GM12873 (cell line): ENCODE data around the gene CHAF1A.

Source experiments
- TF ChIP-seq, protein P1 (sequence below): IDR thresholded peaks from 2 replicates; pipeline ENCODE4 v1.5.1; 2012; ENCODE audit warnings: low read depth, mild to moderate bottlenecking, moderate library complexity, low read length, control low read depth; ENCODE audit not compliant: insufficient read depth; ENCODE audit errors: missing control alignments

CHAF1A gene

DNA sequence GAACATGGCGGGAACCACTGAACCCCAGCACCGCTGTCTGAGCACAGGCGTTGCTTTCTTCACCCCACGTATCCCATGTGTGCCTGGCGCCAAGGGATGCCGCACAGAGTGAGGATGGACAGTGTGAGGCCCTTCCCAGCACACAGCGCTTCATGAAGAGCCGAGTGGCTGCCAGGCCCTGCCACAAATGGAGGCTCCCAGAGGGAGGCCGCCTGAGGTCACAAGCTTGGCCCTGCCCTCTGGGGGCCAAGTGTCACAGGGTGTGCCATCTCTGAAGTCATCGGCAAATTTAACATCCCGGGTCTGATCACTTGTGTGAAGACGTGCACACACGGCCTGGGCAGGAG lies 34.7 kb upstream of the CHAF1A start:
- TF ChIP-seq, protein P1, sequence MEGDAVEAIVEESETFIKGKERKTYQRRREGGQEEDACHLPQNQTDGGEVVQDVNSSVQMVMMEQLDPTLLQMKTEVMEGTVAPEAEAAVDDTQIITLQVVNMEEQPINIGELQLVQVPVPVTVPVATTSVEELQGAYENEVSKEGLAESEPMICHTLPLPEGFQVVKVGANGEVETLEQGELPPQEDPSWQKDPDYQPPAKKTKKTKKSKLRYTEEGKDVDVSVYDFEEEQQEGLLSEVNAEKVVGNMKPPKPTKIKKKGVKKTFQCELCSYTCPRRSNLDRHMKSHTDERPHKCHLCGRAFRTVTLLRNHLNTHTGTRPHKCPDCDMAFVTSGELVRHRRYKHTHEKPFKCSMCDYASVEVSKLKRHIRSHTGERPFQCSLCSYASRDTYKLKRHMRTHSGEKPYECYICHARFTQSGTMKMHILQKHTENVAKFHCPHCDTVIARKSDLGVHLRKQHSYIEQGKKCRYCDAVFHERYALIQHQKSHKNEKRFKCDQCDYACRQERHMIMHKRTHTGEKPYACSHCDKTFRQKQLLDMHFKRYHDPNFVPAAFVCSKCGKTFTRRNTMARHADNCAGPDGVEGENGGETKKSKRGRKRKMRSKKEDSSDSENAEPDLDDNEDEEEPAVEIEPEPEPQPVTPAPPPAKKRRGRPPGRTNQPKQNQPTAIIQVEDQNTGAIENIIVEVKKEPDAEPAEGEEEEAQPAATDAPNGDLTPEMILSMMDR: no peak

DNA sequence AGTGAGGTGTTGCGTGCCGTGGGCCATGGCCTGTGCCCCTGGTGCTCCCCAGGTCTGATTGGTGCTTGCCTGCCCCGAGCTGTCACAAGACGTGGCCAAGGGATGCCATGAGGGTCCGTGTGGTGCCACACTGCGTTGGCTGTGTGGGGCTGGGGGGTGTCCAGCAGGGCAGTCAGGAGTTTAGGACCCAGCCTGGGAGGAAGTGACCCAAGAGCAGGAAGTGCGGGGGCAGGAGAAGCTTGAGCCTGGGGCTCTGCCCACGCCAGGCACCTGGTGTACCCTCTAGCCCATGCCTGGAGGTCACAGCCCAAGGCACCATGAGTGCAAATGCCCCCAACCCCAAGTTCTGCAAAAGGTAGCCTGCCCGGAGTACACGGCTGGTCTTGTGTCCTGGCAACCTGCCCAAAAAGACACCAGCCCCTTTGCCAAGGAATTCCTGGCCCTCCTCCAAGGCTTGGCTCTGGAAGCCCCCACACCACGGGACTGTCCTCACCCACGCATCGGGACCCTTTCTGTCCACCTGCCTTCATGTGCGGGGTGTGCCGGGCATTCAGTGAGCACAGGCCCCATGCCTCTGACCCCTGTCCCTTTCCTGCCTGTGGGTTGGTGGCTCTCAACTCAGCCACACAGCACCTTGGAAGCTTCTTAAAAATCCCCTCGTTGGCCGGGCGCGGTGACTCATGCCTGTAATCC lies 34.2 kb upstream of the CHAF1A start:
- TF ChIP-seq, protein P1: no peak

DNA sequence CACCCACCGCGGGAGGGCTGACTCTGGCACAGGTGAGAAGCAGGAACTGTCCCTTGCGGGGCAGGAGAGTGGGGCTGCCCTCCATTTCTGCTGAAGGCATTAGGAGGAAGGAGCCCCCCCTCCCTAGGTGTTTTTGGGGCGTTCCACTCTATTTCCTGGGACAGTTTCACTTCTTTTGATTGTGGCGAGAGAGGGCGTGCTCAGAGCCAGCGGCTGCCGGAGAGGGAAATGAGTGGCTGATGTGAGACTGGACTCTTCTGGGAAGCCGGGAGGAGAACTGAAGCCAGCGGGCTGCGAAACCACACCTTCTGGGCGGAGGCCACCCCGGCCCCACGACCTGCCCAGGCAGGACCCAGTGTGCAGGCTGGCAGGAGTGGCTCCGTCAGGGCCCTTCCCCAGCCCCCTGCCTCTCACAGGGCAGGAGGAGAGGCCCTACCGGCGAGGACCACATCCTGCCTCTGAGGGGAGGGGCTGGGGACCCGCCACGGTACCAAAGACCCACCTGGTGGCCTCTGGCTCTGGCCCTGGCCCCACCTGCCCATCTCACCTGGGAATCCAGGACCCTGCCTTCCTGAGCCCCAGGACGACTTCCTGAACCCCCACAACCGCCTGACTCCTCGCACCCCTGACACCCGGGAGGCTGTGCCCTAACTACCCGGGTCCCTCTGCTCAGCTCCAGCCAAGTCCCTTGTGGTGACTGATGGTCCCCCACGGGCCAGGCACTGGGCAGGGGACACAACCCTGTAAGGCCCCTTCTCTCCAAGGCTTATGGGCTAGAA lies 33.1 kb upstream of the CHAF1A start:
- TF ChIP-seq, protein P1: no peak

DNA sequence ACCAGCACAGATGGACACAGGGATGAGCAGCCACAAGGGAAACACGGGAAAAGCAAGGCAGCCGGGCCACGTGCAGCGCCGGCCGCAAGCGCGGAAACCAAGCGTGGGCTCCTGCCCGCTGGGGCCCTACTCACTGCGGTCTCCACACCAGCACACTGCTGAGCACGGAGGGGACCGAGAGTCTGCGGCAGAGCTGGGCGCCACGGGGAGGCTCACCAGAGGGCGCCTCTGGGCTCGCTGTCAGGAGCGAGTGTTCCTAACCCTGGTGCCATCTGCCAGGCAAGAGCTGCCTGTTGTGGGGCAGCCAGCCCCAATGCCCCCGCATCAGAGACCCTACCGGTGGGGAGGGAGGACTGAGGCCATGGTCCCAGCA lies 32.6 kb upstream of the CHAF1A start:
- TF ChIP-seq, protein P1: peak; percentile 70

DNA sequence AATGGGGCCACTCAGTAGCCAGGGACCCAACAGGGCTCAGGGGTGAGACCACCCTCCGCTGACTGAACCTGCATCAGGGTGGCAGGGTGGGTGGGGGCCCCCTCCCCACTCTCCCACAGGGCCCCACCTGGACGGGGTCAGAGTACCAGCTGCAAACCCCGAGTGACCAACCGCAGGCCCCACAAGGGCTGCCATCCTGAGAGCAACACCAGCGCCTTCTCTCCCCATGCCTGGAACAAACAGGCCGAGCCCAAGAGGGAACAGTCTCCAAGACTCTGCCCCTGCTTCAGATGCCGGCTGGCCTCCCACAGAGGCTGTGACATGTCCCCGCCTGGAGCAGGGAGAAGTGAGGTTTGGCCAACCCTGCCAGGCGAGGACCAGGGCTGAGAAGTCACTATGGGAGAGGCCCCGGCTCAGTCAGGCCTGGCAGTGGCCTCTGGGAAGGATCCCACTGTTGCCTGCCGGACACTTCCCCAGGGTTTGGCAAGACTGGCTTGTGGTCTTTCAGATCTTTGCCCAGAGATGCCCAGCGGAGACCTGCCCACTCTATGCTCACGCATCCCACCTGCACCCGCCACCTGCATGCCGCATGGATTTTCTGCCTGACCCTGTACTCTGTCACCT lies 31.9 kb upstream of the CHAF1A start:
- TF ChIP-seq, protein P1: no peak

DNA sequence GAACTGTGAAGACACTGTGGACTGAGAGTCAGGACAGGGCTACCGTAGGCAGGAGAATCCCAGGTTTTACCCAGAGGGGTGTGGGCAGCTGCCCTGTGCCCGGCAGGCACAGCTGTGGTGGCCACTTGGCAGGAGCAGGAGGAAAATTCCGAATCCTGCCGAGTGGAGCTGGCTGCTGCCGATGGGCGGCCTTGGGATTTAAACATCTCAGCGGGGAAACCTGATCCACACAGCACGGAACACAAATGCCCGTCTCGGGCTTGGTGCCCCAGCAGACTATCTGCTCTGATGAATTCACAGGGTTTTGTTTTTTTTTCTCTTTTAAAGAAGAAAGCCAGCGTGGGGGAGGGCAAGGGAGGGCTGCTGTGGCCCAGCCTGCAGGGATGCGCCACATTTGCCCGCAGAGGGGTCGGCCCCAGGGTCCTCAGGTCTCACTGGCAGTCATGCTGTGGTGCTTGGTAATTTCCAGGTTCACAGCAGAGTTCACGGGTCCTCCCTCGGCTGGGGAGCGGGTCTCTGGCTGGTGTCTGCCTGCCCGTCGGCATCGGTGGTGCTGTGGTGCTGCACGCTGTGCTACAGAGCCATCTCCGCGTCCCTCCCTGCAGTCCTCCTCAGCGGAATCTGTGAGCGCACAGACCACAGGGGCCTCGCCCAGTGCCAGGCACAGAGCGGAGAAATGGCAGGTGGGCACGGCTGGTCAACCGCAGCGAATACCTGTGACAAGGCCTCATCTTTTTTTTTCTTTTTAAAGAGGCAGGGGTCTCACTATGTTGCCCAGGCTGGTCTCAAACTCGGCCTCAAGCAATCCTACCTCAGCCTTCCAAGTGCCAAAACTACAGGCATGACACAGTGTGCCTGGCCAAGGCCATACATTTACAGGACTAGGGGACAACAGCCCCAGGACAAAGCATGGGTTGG lies 30.9 kb upstream of the CHAF1A start:
- TF ChIP-seq, protein P1: no peak
